ENCODE results near the gene FOXL3. TPM values are rescaled to one million over a fixed set of nuclear protein-coding genes. Genes with fewer than 3 reads are reported as not detected.
A peak's percentile ranks its signal among the peaks of the same experiment; 100 is the strongest.

Gene FOXL3
- polyA plus RNA-seq, 3 donors, result not detected

DNA sequence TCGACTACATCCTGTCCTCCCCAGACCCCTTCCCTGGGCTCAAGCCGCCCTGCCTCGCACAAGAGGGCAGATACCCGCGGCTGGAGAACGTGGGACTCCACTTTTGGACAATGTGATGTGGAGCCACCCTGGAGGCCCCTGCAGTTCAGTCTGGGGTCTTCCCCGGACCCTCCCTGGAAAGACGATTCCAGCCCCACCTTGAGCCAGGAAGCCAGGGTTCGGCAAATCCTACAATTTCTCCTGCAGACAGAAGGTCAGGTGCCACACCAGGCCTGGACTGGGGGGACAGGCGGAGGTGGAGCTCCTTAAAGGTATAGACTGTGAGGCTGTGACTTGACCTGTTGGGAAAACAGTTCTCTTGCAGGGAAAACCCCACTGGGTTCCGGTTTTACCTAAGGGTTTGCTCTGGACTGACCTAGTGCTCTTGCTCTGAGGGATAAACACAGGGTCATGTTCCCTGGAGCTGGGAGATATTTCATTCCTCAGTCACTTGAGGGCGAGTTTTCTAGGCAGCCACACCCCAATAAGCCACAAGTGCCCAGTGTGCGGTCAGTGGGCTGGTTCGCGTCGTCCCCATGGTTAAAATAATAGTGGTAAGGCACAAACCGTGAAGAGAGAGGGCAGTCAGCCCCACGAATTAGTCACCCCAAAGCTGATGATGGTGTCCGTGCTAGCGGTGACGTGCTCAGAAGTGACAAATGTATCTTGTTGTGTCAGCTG lies 1.6 kb downstream of the FOXL3 start:
- Histone ChIP-seq H4K20me1 (ENCODE audit: insufficient read depth, low read length) (no peaks in the 10 kb centered on the region), H2AFZ (ENCODE audit: insufficient read depth, low read depth, low read length, poor library complexity, severe bottlenecking) (no peak overlapping the region), H3K36me3 (replicated peaks in 1 of 2; ENCODE audit: control insufficient read depth in 1 of 2, insufficient read depth in 2 of 2, low read length in 2 of 2) (no peaks in the 10 kb centered on the region), H3K27me3 (ENCODE audit: control insufficient read depth in 2 of 2, insufficient read depth in 2 of 2, low read length in 2 of 2) (peaks cover 16 to 40% of the 10 kb centered on the region in 2 donors), H3K4me3 (replicated peaks in 1 of 3; ENCODE audit: low read depth in 2 of 3, low read length in 3 of 3) (no peak overlapping the region), H3K4me2 (replicated peaks; ENCODE audit: extremely low read depth, low read length, poor library complexity, severe bottlenecking) (no peak overlapping the region), H3K4me1 (ENCODE audit: control insufficient read depth in 1 of 2, insufficient read depth in 2 of 2, low read length in 2 of 2) (no peaks in the 10 kb centered on the region), H3K27ac (ENCODE audit: low read depth in 1 of 2, low read length in 2 of 2) (no peak overlapping the region), H3K9ac (ENCODE audit: insufficient read depth, low read length, poor library complexity, severe bottlenecking) (no peak overlapping the region), H3K9me3 (replicated peaks in 1 of 2; ENCODE audit: control insufficient read depth in 1 of 2, insufficient read depth in 1 of 2, low read length in 2 of 2) (no peaks in the 10 kb centered on the region), H3K79me2 (ENCODE audit: insufficient read depth, low read length) (no peaks in the 10 kb centered on the region)
- H3K4me1 Mint-ChIP-seq, result no peaks in the 10 kb centered on the region
- no peak overlapping the region for H3K27ac Mint-ChIP-seq
- intact Hi-C loops (cut with micrococcal nuclease), result no loop called here
- TF ChIP-seq, protein P1, sequence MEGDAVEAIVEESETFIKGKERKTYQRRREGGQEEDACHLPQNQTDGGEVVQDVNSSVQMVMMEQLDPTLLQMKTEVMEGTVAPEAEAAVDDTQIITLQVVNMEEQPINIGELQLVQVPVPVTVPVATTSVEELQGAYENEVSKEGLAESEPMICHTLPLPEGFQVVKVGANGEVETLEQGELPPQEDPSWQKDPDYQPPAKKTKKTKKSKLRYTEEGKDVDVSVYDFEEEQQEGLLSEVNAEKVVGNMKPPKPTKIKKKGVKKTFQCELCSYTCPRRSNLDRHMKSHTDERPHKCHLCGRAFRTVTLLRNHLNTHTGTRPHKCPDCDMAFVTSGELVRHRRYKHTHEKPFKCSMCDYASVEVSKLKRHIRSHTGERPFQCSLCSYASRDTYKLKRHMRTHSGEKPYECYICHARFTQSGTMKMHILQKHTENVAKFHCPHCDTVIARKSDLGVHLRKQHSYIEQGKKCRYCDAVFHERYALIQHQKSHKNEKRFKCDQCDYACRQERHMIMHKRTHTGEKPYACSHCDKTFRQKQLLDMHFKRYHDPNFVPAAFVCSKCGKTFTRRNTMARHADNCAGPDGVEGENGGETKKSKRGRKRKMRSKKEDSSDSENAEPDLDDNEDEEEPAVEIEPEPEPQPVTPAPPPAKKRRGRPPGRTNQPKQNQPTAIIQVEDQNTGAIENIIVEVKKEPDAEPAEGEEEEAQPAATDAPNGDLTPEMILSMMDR (IDR thresholded peaks at IDR 0.05), result no peak
- 76% methylated on average over 17 of the region's 21 CpGs for WGBS (ENCODE audit: insufficient coverage)
- no peaks in the 10 kb centered on the region for H3K36me3 Mint-ChIP-seq
- H3K4me3 Mint-ChIP-seq, result peak overlapping the region in 1 of 2 donors; percentile 64
- peaks cover 36 to 75% (median 57%) of the 10 kb centered on the region in 3 donors for H3K27me3 Mint-ChIP-seq (ENCODE audit: low read depth in 3 of 3)
- H3K9me3 Mint-ChIP-seq, result peaks cover 0 to 7% (median 0%) of the 10 kb centered on the region in 7 donors
- DNase-seq, result no peak

DNA sequence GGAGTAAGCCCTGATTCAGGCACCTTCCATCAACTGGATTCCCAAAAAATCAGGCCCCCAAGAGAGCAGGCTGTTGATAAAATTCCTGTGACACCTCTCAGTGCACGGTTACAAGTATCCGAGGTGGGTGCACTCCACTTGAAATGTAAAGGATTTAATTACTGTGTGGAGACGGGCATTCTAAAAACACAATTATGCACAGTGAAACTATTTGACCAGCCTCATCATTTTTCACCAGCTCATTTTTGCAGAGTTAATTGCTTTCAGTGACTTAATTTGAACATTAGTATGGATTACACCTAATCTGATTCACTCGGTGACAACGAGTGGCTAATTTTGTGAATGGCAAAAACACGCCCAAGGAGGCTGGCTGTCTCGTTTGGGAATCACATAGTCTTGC lies 2.3 kb downstream of the FOXL3 start:
- Mint-ChIP-seq H3K27me3 (ENCODE audit: low read depth in 3 of 3) (peaks cover 36 to 69% (median 53%) of the 10 kb centered on the region in 3 donors), H3K27ac (no peak overlapping the region), H3K9me3 (peaks cover 0 to 7% (median 0%) of the 10 kb centered on the region in 7 donors), H3K4me1 (no peaks in the 10 kb centered on the region), H3K4me3 (no peak overlapping the region), H3K36me3 (no peaks in the 10 kb centered on the region)
- WGBS (ENCODE audit: insufficient coverage), result 80% methylated on average over 4 of the region's 7 CpGs
- TF ChIP-seq, protein P1 (IDR thresholded peaks at IDR 0.05), result no peak
- intact Hi-C loops (cut with micrococcal nuclease), result no loop called here
- H3K27me3 ChIP-seq (ENCODE audit: control insufficient read depth in 2 of 2, insufficient read depth in 2 of 2, low read length in 2 of 2), result peaks cover 16 to 40% of the 10 kb centered on the region in 2 donors
- H3K4me1 ChIP-seq (ENCODE audit: control insufficient read depth in 1 of 2, insufficient read depth in 2 of 2, low read length in 2 of 2), result no peaks in the 10 kb centered on the region
- H3K4me2 ChIP-seq (replicated peaks; ENCODE audit: extremely low read depth, low read length, poor library complexity, severe bottlenecking), result no peak overlapping the region
- H3K36me3 ChIP-seq (replicated peaks in 1 of 2; ENCODE audit: control insufficient read depth in 1 of 2, insufficient read depth in 2 of 2, low read length in 2 of 2), result no peaks in the 10 kb centered on the region
- no peaks in the 10 kb centered on the region for H3K79me2 ChIP-seq (ENCODE audit: insufficient read depth, low read length)
- no peak overlapping the region for H3K9ac ChIP-seq (ENCODE audit: insufficient read depth, low read length, poor library complexity, severe bottlenecking)
- H4K20me1 ChIP-seq (ENCODE audit: insufficient read depth, low read length), result no peaks in the 10 kb centered on the region
- no peak overlapping the region for H2AFZ ChIP-seq (ENCODE audit: insufficient read depth, low read depth, low read length, poor library complexity, severe bottlenecking)
- DNase-seq, result no peak
- no peak overlapping the region for H3K27ac ChIP-seq (ENCODE audit: low read depth in 1 of 2, low read length in 2 of 2)
- no peak overlapping the region for H3K4me3 ChIP-seq (replicated peaks in 1 of 3; ENCODE audit: low read depth in 2 of 3, low read length in 3 of 3)
- H3K9me3 ChIP-seq (replicated peaks in 1 of 2; ENCODE audit: control insufficient read depth in 1 of 2, insufficient read depth in 1 of 2, low read length in 2 of 2), result no peaks in the 10 kb centered on the region
